ENCODE measurements around the gene DDX28.

DNA sequence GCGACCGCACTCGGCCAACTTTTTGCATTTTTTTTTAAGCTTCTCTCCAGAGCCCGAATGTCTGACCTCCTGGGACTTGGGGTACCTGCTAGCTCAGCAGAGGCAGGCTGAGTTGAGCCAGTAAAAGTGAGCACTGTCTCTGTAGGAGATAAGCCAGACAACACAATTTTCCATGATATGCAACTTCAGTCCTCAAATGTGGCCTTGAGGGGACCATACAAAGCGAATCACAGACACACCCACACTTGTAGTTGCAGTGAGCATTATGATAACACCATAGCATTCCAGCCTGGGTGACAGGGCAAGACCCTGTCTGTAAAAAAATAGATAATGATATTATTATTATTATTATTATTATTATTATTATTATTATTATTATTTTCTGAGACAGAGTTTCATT is 26.4 kb downstream of the DDX28 start:
- no peak for TF ChIP-seq EP300 (IDR thresholded peaks at IDR 0.05)
- TF ChIP-seq CTCF (IDR thresholded peaks at IDR 0.05) = no peak
- TF ChIP-seq POLR2AphosphoS5 (IDR thresholded peaks at IDR 0.05) = no peak
- TF ChIP-seq POLR2A (IDR thresholded peaks at IDR 0.05) = no peak
